HT1080 (cell line): Measurements from ENCODE around the gene RNF220. TPM values are rescaled to one million over a fixed set of nuclear protein-coding genes. Genes with fewer than 3 reads are reported as not detected.
A peak's percentile ranks its signal among the peaks of the same experiment; 100 is the strongest.

ENCODE experiments used
- DNase-seq: peaks from one replicate; pipeline ENCODE4 v3.0.0-alpha.2; 2015; ENCODE audit warnings: low read depth
- total RNA-seq: library from RNA; depleted of rRNA; stranded (reverse); fragments of >200 nt; shearing (Covaris generic); gene quantifications from 2 replicates; pipeline ENCODE4 v1.2.3, GENCODE V29; 2014

Gene RNF220
- total RNA-seq, 1 experiment from 2014 or later: 105 TPM

- peak; percentile 83 for DNase-seq
These were observed 226.8 kb downstream of the RNF220 start for GRCh38 chr1:44631647-44632539.

GRCh38 chr1:44632598-44632997 is 227.5 kb downstream of the RNF220 start:
- peak; percentile 21 for DNase-seq

- no peak for DNase-seq
These were observed 229.6 kb downstream of the RNF220 start for GRCh38 chr1:44634606-44635189.

GRCh38 chr1:44635439-44635838 is 230.4 kb downstream of the RNF220 start:
- DNase-seq: no peak

GRCh38 chr1:44636083-44636687 is 231.1 kb downstream of the RNF220 start:
- no peak for DNase-seq

GRCh38 chr1:44636688-44637598 is 231.9 kb downstream of the RNF220 start:
- no peak for DNase-seq

- no peak for DNase-seq
These were observed 232.8 kb downstream of the RNF220 start for GRCh38 chr1:44637702-44638411.

GRCh38 chr1:44640200-44640853 is 235.3 kb downstream of the RNF220 start:
- no peak for DNase-seq

- DNase-seq: no peak
These were observed 236.4 kb downstream of the RNF220 start for GRCh38 chr1:44641126-44642102.

GRCh38 chr1:44642255-44642654 is 237.2 kb downstream of the RNF220 start:
- no peak for DNase-seq

GRCh38 chr1:44642925-44643324 is 237.9 kb downstream of the RNF220 start:
- DNase-seq: no peak

GRCh38 chr1:44643721-44644334 is 238.8 kb downstream of the RNF220 start:
- DNase-seq: no peak

- no peak for DNase-seq
These were observed 239.8 kb downstream of the RNF220 start for GRCh38 chr1:44644806-44645205.

- DNase-seq: no peak
These were observed 240.6 kb downstream of the RNF220 start for GRCh38 chr1:44645476-44646244.

- no peak for DNase-seq
These were observed 241.4 kb downstream of the RNF220 start for GRCh38 chr1:44646261-44647110.

GRCh38 chr1:44647896-44648295 is 242.8 kb downstream of the RNF220 start:
- no peak for DNase-seq
